ENCODE results near the gene LDLRAD4.

LDLRAD4 gene

GRCh38 chr18:13218368-13218991, at the start of gene LDLRAD4:
Gene LDLRAD4 (plus strand): TSS chr18:13218760.
- DNase-seq (ENCODE audit: low read depth in 4 of 4, low spot score in 1 of 4): peak in 1 of 4 experiments; percentile 26

- DNase-seq (ENCODE audit: low read depth in 4 of 4, low spot score in 1 of 4): no peak
Observed at GRCh38 chr18:13173578-13174145, 44.9 kb upstream of the LDLRAD4 start.

GRCh38 chr18:13175266-13175665, 43.3 kb upstream of the LDLRAD4 start:
- DNase-seq (ENCODE audit: low read depth in 4 of 4, low spot score in 1 of 4): no peak

- DNase-seq (ENCODE audit: low read depth in 4 of 4, low spot score in 1 of 4): no peak
Observed at GRCh38 chr18:13175754-13176210, 42.8 kb upstream of the LDLRAD4 start.

GRCh38 chr18:13176847-13177246, 41.7 kb upstream of the LDLRAD4 start:
- no peak for DNase-seq (ENCODE audit: low read depth in 4 of 4, low spot score in 1 of 4)

- DNase-seq (ENCODE audit: low read depth in 4 of 4, low spot score in 1 of 4): no peak
Observed at GRCh38 chr18:13178197-13178596, 40.4 kb upstream of the LDLRAD4 start.

- DNase-seq (ENCODE audit: low read depth in 4 of 4, low spot score in 1 of 4): no peak
Observed at GRCh38 chr18:13178976-13179375, 39.6 kb upstream of the LDLRAD4 start.

- DNase-seq (ENCODE audit: low read depth in 4 of 4, low spot score in 1 of 4): no peak
Observed at GRCh38 chr18:13179566-13180113, 38.9 kb upstream of the LDLRAD4 start.

- DNase-seq (ENCODE audit: low read depth in 4 of 4, low spot score in 1 of 4): no peak
Observed at GRCh38 chr18:13180614-13181375, 37.8 kb upstream of the LDLRAD4 start.

- no peak for DNase-seq (ENCODE audit: low read depth in 4 of 4, low spot score in 1 of 4)
Observed at GRCh38 chr18:13181765-13182164, 36.8 kb upstream of the LDLRAD4 start.

- no peak for DNase-seq (ENCODE audit: low read depth in 4 of 4, low spot score in 1 of 4)
Observed at GRCh38 chr18:13183359-13183758, 35.2 kb upstream of the LDLRAD4 start.

GRCh38 chr18:13183790-13184189, 34.8 kb upstream of the LDLRAD4 start:
- no peak for DNase-seq (ENCODE audit: low read depth in 4 of 4, low spot score in 1 of 4)

- DNase-seq (ENCODE audit: low read depth in 4 of 4, low spot score in 1 of 4): no peak
Observed at GRCh38 chr18:13184396-13184795, 34.2 kb upstream of the LDLRAD4 start.

- DNase-seq (ENCODE audit: low read depth in 4 of 4, low spot score in 1 of 4): no peak
Observed at GRCh38 chr18:13185675-13186198, 32.8 kb upstream of the LDLRAD4 start.

- no peak for DNase-seq (ENCODE audit: low read depth in 4 of 4, low spot score in 1 of 4)
Observed at GRCh38 chr18:13186687-13187086, 31.9 kb upstream of the LDLRAD4 start.

GRCh38 chr18:13187498-13187897, 31.1 kb upstream of the LDLRAD4 start:
- no peak for DNase-seq (ENCODE audit: low read depth in 4 of 4, low spot score in 1 of 4)

- no peak for DNase-seq (ENCODE audit: low read depth in 4 of 4, low spot score in 1 of 4)
Observed at GRCh38 chr18:13191031-13191430, 27.5 kb upstream of the LDLRAD4 start.

GRCh38 chr18:13191779-13192178, 26.8 kb upstream of the LDLRAD4 start:
- DNase-seq (ENCODE audit: low read depth in 4 of 4, low spot score in 1 of 4): no peak

GRCh38 chr18:13192970-13193369, 25.6 kb upstream of the LDLRAD4 start:
- no peak for DNase-seq (ENCODE audit: low read depth in 4 of 4, low spot score in 1 of 4)

- no peak for DNase-seq (ENCODE audit: low read depth in 4 of 4, low spot score in 1 of 4)
Observed at GRCh38 chr18:13194239-13194638, 24.3 kb upstream of the LDLRAD4 start.

GRCh38 chr18:13198701-13199100, 19.9 kb upstream of the LDLRAD4 start:
- no peak for DNase-seq (ENCODE audit: low read depth in 4 of 4, low spot score in 1 of 4)

- DNase-seq (ENCODE audit: low read depth in 4 of 4, low spot score in 1 of 4): no peak
Observed at GRCh38 chr18:13199169-13199568, 19.4 kb upstream of the LDLRAD4 start.

All from stimulated activated CD4-positive, alpha-beta T cell treated with anti-CD3 and anti-CD28 coated beads, Interleukin-1b, Interleukin-23, amount 100 ng/mL, for 24 hours (primary cell).